Renal pelvis (tissue), 4 donors: ENCODE data around the gene SPATC1L. TPM values are rescaled to one million over a fixed set of nuclear protein-coding genes. Genes with fewer than 3 reads are reported as not detected.

Experiments used
- DNase-seq: peaks from one replicate; pipeline ENCODE4 v3.0.0-alpha.2; 2013
- polyA plus RNA-seq, 3 donors: library from polyadenylated mRNA; unstranded; fragments of 120-200 nt; gene quantifications; one replicate each; pipeline ENCODE4 v1.2.1, GENCODE V29; 2013; ENCODE audit not compliant: insufficient read length in 3 of 3

SPATC1L gene
- polyA plus RNA-seq, 3 donors: 12.3 to 18.0 (median 18.0) TPM

- no peak for DNase-seq
These were observed 34.8 kb upstream of the SPATC1L start for GRCh38 chr21:46218906-46219590.

- no peak for DNase-seq
These were observed 33.4 kb upstream of the SPATC1L start for GRCh38 chr21:46217511-46218196.

GRCh38 chr21:46216132-46216747 is 32.0 kb upstream of the SPATC1L start:
- DNase-seq: no peak

- DNase-seq: no peak
These were observed 31.3 kb upstream of the SPATC1L start for GRCh38 chr21:46215436-46216131.

- DNase-seq: no peak
These were observed 30.4 kb upstream of the SPATC1L start for GRCh38 chr21:46214478-46215340.

- no peak for DNase-seq
These were observed 29.5 kb upstream of the SPATC1L start for GRCh38 chr21:46213620-46214286.

GRCh38 chr21:46212721-46213484 is 28.6 kb upstream of the SPATC1L start:
- no peak for DNase-seq

- DNase-seq: no peak
These were observed 27.8 kb upstream of the SPATC1L start for GRCh38 chr21:46211786-46212720.

- DNase-seq: no peak
These were observed 27.1 kb upstream of the SPATC1L start for GRCh38 chr21:46211376-46211775.

- no peak for DNase-seq
These were observed 26.3 kb upstream of the SPATC1L start for GRCh38 chr21:46210378-46211136.

- no peak for DNase-seq
These were observed 24.8 kb upstream of the SPATC1L start for GRCh38 chr21:46208761-46209721.

- DNase-seq: no peak
These were observed 23.8 kb upstream of the SPATC1L start for GRCh38 chr21:46207920-46208591.

GRCh38 chr21:46207006-46207919 is 23.0 kb upstream of the SPATC1L start:
- DNase-seq: no peak

- no peak for DNase-seq
These were observed 22.1 kb upstream of the SPATC1L start for GRCh38 chr21:46206163-46207005.
